Lower leg skin (tissue), 3 donors: Measurements from ENCODE around the gene HHIP.

ENCODE experiments used
- CTCF ChIP-seq, 3 donors: fragments of 450-650 bp; IDR thresholded peaks; one replicate each; pipeline ENCODE4 v1.5.1; 2016; ENCODE audit warnings: antibody characterized with exemption in 3 of 3, mild to moderate bottlenecking in 3 of 3, moderate library complexity in 2 of 3
- POLR2A ChIP-seq, 2 donors: fragments of 450-650 bp; IDR thresholded peaks; one replicate each; pipeline ENCODE4 v1.6.1; 2016 to 2017; ENCODE audit warnings: antibody characterized with exemption in 2 of 2, mild to moderate bottlenecking in 1 of 2, moderate library complexity in 1 of 2

DNA sequence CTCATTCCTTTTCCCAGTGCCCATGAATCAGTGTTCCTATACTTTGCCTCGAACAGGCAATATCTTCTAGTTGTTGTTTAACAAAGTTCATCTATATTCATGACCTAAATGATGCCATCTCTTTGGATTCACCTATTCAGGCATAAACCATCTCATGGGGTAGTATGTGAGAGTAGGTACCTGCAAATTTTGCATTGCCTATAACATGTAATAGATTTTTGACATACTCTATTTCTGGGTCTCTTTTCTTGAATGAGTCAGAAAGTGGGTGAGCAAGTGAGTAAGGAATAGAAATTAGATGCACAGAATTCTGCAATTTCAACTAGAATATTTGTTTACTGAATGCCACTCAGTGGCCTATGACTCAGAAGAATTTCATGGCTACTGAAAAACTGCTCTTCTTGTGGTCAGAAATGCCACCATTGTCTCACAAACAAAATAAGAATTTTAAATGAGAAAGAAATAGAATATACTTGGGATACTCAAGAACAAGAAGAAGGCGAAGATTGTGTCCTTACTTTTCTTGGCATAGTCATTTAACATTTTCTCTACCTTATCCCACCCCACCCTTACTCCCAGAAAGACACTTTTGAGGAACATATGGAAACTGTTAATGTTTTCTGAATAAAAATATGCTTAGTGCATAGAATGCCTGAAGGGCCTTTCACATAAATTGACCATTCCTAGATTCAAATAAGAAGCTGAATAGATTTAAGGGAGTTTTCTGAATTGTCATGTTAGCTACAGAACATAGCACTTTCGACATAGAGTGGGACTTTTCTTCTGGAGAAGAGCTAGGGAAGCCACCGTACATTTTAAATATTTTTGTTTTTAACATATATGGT lies 86.8 kb downstream of the HHIP start:
- no peak for TF ChIP-seq CTCF (IDR thresholded peaks at IDR 0.05)
- no peak for TF ChIP-seq POLR2A (IDR thresholded peaks at IDR 0.05)
